ENCODE results near the gene FBXL17. TPM values are rescaled to one million over a fixed set of nuclear protein-coding genes. Genes with fewer than 3 reads are reported as not detected.

FBXL17 gene
- total RNA-seq, 1 donor from 2014 or later = 26.9 TPM

DNA sequence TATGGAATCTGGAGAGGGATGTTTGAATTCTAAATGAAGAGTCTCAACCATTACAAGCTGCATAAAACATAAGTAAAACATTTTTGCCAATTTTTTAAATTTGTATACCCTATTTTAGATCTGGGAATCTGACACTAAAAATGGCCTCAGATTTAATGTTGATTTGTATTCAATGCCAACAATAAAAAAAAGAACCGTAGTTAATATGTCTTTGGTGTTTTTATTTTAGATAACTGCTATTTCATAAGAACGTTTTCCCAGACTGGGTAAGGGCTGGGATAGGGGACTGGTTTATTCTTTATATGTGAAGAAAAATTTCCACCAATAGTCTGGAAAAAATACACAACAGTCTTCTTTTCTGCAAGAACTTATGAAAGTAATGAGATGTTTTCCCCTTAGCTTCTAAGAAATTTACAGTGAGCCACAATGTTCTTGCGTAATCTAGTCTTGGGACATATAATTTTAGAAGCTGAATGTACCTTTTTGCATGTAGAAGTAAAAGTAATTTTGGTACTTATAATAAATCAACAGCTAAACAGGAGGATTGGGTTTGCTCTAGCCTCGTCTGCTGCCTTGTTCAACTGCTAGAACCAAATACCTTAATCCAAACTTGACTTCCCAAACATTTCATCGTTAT is 466.6 kb downstream of the FBXL17 start:
- H3K9me3 Mint-ChIP-seq = no peaks in the 10 kb centered on the region
- ATAC-seq (ENCODE audit: low read depth) (no peak), DNase-seq (no peak)
- TF ChIP-seq, protein P1, sequence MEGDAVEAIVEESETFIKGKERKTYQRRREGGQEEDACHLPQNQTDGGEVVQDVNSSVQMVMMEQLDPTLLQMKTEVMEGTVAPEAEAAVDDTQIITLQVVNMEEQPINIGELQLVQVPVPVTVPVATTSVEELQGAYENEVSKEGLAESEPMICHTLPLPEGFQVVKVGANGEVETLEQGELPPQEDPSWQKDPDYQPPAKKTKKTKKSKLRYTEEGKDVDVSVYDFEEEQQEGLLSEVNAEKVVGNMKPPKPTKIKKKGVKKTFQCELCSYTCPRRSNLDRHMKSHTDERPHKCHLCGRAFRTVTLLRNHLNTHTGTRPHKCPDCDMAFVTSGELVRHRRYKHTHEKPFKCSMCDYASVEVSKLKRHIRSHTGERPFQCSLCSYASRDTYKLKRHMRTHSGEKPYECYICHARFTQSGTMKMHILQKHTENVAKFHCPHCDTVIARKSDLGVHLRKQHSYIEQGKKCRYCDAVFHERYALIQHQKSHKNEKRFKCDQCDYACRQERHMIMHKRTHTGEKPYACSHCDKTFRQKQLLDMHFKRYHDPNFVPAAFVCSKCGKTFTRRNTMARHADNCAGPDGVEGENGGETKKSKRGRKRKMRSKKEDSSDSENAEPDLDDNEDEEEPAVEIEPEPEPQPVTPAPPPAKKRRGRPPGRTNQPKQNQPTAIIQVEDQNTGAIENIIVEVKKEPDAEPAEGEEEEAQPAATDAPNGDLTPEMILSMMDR (IDR thresholded peaks at IDR 0.05) = no peak
- H3K4me3 Mint-ChIP-seq = no peak overlapping the region
- H3K36me3 Mint-ChIP-seq (ENCODE audit: low read depth) = no peaks in the 10 kb centered on the region
- H3K27me3 Mint-ChIP-seq = no peaks in the 10 kb centered on the region
- POLR2A ChIA-PET = no interaction called here
- H3K27ac Mint-ChIP-seq = no peak overlapping the region
- CTCF ChIA-PET = no interaction called here
- H3K4me1 Mint-ChIP-seq = no peaks in the 10 kb centered on the region
- intact Hi-C loops (cut with micrococcal nuclease) = no loop called here

DNA sequence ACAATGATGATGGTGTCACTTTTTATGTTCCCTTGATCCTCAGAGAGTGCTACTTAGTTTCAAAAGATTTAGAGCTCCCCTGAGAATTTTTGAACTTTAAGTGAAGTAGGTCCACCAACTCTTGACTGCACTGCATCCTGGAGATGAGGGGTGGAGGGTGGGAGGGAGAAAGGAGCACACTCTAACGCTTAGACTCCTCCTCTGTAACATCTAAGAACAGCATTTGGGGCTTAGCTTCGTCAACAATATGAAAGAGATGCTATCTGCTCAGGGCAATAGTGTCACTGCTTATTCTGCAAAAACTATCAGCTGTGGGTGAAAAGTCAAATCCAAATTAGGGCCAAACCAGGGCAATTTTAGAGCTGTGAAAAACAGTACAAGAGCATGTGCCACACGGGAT is 468.4 kb downstream of the FBXL17 start:
- DNase-seq (no peak), ATAC-seq (ENCODE audit: low read depth) (no peak)
- no peaks in the 10 kb centered on the region for H3K4me1 Mint-ChIP-seq
- H3K27ac Mint-ChIP-seq = no peak overlapping the region
- H3K4me3 Mint-ChIP-seq = no peak overlapping the region
- ChIA-PET POLR2A (interaction anchor here (0.7 kb wide), 1 partner anchor 9 kb away, joined by 4 read pairs; no protein-coding TSS in a partner anchor), CTCF (no interaction called here)
- H3K27me3 Mint-ChIP-seq = no peaks in the 10 kb centered on the region
- H3K36me3 Mint-ChIP-seq (ENCODE audit: low read depth) = peaks cover 4% of the 10 kb centered on the region
- TF ChIP-seq, protein P1 (IDR thresholded peaks at IDR 0.05) = no peak
- intact Hi-C loops (cut with micrococcal nuclease) = no loop called here
- H3K9me3 Mint-ChIP-seq = peaks cover 5% of the 10 kb centered on the region

DNA sequence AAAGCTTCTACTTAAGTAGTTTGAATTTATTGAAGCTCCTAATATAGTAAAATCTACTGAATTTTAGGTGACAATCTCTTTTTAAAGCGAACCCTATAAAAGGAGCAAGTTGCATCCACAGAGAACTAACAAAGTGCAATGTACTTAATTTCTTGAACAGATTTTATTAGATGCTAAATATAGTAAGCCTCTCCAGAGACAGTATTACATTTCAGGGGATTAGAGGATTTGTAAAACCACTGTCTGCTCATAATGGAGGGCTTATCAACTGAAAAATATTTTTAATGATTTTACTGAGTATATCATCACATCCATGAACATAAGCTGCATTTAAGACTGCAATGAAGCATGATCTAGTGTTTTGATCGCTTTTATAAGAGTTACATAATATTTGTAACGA is 481.2 kb downstream of the FBXL17 start:
- DNase-seq (no peak), ATAC-seq (ENCODE audit: low read depth) (no peak)
- CTCF ChIA-PET = no interaction called here
- Mint-ChIP-seq H3K4me3 (no peak overlapping the region), H3K27me3 (no peaks in the 10 kb centered on the region), H3K4me1 (no peaks in the 10 kb centered on the region), H3K9me3 (peaks cover 5% of the 10 kb centered on the region), H3K36me3 (ENCODE audit: low read depth) (peaks cover 5% of the 10 kb centered on the region), H3K27ac (no peak overlapping the region)
- TF ChIP-seq, protein P1 (IDR thresholded peaks at IDR 0.05) = no peak
- POLR2A ChIA-PET = no interaction called here
- intact Hi-C loops (cut with micrococcal nuclease) = no loop called here

DNA sequence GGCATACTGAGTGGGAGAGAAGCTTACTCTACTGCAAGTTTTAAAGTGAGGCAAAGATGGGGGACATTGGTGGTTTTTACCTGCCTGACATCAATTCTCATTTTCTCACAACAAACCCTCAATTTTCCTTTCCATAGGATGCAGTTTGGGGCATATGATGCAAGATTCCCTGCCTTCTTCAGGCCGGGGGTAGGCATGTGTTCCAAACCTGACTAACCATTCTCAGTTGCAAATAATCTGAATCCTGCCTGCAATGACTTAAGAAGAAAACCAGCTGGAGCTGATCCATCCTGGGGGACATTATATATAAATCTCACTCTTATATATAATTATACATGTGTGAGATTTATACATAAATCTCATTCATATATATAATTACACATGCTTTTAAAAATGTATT is 487.5 kb downstream of the FBXL17 start:
- POLR2A ChIA-PET = no interaction called here
- H3K36me3 Mint-ChIP-seq (ENCODE audit: low read depth) = peaks cover 5% of the 10 kb centered on the region
- no peak for DNase-seq
- ATAC-seq (ENCODE audit: low read depth) = no peak
- no peaks in the 10 kb centered on the region for H3K27me3 Mint-ChIP-seq
- H3K4me1 Mint-ChIP-seq = no peaks in the 10 kb centered on the region
- TF ChIP-seq, protein P1 (IDR thresholded peaks at IDR 0.05) = no peak
- H3K4me3 Mint-ChIP-seq = no peak overlapping the region
- H3K9me3 Mint-ChIP-seq = peaks cover 5% of the 10 kb centered on the region
- intact Hi-C loops (cut with micrococcal nuclease) = no loop called here
- CTCF ChIA-PET = no interaction called here
- no peak overlapping the region for H3K27ac Mint-ChIP-seq

DNA sequence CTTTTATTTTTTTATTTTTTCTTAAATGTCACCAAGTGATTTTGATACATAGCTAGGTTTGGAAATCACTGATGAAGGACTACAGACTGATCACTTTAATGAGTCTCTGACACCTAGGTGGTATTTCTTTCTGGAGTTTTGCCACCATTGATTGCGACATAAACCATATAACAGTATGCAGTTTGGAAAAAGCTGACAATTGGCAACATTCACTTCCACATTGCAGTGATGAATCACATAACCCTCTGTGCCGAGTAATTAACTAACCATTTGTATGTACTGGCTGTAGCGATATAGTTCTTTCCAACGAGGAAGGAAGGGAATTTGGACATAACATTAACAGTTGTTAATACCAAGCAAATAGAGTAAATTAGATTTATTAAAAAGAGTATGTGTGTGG is 488.3 kb downstream of the FBXL17 start:
- ChIA-PET POLR2A (no interaction called here), CTCF (no interaction called here)
- H3K4me1 Mint-ChIP-seq = no peaks in the 10 kb centered on the region
- H3K27me3 Mint-ChIP-seq = no peaks in the 10 kb centered on the region
- H3K36me3 Mint-ChIP-seq (ENCODE audit: low read depth) = peaks cover 2% of the 10 kb centered on the region
- ATAC-seq (ENCODE audit: low read depth) (no peak), DNase-seq (no peak)
- peaks cover 2% of the 10 kb centered on the region for H3K9me3 Mint-ChIP-seq
- intact Hi-C loops (cut with micrococcal nuclease) = no loop called here
- no peak overlapping the region for H3K27ac Mint-ChIP-seq
- H3K4me3 Mint-ChIP-seq = no peak overlapping the region
- TF ChIP-seq, protein P1 (IDR thresholded peaks at IDR 0.05) = no peak

Data from activated B cell treated with CpG ODN at 0.5 μM for 24 hours (primary cell).